DMS79 (cell line): ENCODE results near the gene SPOCK3.
"Not testable (repeated sequence)": the region's sequence is repeated elsewhere in the genome, so short reads cannot be mapped to it uniquely, and the experiment has no call there.

Experiments
- DNase-seq: peaks from one replicate; lab custom pipeline; 2025; lab: John Stamatoyannopoulos, UW

Gene SPOCK3

GRCh38 chr4:167234316-167234881, at the start of gene SPOCK3:
SPOCK3 (minus strand) TSS chr4:167234494.
- DNase-seq, result no peak

GRCh38 chr4:167282171-167282864, 48.0 kb upstream of the SPOCK3 start:
- no peak for DNase-seq

DNA sequence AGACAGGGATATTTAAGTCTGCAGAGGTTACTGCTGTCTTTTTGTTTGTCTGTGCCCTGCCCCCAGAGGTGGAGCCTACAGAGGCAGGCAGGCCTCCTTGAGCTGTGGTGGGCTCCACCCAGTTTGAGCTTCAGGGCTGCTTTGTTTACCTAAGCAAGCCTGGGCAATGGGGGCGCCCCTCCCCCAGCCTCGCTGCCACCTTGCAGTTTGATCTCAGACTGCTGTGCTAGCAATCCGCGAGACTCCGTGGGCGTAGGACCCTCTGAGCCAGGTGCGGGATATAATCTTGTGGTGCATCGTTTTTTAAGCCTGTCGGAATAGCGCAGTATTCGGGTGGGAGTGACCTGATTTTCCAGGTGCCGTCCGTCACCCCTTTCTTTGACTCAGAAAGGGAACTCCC, 47.3 kb upstream of the SPOCK3 start:
- not testable (repeated sequence) for DNase-seq

DNA sequence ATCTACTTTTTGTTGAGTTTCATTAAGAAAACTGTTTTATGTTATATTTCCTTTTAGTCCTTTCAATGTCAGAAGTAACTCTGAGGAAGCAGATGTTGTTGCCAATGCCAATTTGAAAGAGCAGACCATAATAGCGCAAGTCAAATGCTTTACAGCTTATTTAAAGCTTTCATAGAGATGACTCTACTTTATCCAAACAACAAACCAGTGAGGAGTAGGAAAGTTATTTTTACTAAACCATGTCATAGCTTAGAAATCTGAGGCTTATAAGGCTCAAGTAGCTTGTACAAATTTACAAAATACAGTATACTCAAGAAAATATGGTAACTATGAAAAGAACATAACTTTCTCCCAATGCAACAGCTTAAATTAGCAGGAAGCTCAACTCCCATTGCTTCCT, 40.1 kb upstream of the SPOCK3 start:
- no peak for DNase-seq

GRCh38 chr4:167265231-167265630, 30.9 kb upstream of the SPOCK3 start:
- DNase-seq, result no peak

DNA sequence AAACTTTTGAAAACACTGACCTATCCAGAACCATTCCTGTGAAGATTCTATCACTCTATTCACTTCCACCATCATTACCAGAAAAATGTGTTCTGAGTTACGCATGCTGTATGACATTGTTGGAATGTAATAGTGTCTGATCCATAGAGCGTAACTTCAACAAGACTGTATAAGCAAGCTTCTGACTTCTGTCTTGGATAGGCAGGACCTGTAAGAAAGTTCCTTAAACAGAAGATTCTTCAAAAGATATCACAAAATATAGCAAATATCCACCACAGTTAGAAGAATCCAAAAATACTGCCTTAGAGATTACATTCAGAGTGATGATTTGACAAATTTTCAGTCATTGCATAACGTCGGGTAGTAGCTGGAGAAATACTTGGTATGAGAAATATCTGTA, 14.0 kb upstream of the SPOCK3 start:
- DNase-seq, result no peak

GRCh38 chr4:167239627-167240026, 5.3 kb upstream of the SPOCK3 start:
- no peak for DNase-seq

GRCh38 chr4:167238226-167238625, 3.9 kb upstream of the SPOCK3 start:
- no peak for DNase-seq

GRCh38 chr4:167233685-167234315, 494 bp downstream of the SPOCK3 start:
- DNase-seq, result no peak

DNA sequence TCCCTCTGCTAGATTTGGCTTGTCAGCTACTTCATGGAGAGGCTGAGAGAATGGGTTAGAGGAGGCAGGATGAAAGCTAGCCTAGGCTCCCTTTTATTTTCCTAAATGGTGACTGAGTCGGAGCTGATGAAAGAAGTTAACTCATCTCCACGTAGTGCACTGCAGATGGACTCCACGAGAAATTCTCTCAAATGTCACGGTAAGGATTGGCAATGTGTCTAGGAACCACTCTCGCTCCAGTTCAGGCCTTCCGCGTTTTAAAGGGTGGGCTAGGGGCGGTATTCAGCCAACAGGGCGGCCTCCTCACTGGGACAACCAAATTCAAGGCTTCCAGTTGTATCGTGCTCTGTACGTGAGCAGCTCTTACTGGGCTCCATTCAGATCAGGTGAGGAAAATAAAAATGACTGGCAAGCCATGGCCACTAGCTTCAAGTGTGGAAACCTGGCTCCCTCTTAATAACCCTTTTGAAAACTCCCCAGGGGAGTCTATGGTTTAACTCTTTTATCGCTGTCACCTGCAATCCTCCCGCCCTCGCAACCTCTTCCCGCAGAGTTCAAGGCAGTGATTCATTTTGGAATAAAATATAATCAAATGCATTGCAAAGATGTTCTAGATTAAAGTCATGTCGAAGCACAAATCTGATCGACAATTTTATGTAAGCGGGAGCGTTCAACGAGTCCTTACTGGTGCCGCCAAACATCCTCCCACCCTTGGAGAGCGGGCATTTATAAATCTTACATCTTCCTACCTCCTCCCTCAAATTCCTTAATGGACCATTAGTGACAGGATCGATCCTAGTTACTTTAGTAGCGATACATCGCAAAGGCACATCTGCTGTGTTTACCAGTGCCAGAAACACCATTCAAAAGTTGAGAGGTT, 1.2 kb downstream of the SPOCK3 start:
- DNase-seq, result no peak

DNA sequence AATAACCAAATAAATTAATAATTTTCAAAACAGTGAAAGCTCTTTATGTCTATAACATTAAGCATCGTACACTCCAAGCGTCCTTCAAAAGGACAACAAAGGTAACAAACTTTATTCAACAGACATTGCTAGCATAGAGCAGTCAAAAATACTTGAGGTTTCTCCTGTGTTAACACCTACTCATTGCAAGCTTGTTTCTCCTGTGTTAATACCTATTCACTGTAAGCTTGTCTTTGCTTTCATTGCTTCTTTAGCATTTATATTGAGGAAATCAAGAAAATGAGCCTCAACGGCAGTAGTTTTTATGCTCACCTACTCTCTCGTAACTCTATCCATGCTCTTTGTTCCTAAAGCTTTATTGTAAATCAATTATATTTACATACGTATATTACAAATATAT, 3.5 kb downstream of the SPOCK3 start:
- DNase-seq, result no peak

- no peak for DNase-seq
Observed at GRCh38 chr4:167222099-167222498, 12.2 kb downstream of the SPOCK3 start.

- no peak for DNase-seq
Observed at GRCh38 chr4:167221084-167221483, 13.2 kb downstream of the SPOCK3 start.

DNA sequence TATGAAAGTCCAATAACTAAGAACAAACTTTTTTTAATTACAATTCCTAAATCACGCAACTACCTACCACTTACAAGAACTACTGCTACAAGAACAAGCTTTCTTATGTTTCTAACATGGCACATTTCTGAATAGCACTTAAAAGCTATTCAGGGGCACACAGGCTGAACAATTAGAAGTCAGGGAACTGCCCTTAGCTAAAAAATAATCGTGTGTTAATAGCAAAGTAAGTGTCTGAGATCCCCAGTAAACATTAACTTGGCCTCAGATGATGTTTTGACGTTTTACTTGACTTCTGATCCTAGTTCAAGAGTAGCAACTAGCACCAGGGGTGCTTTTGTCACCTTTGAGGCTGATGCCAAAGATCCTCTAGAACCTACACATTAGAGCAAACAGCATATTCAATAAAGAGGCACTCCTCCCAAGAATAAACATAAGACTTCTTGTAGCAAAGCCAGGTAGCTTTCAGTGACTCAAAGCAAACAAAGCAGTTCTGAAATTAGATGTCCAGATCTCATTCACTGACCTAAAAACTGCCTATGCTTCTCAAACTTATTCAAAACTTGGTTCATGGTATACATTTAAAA, 16.2 kb downstream of the SPOCK3 start:
- DNase-seq, result no peak

DNA sequence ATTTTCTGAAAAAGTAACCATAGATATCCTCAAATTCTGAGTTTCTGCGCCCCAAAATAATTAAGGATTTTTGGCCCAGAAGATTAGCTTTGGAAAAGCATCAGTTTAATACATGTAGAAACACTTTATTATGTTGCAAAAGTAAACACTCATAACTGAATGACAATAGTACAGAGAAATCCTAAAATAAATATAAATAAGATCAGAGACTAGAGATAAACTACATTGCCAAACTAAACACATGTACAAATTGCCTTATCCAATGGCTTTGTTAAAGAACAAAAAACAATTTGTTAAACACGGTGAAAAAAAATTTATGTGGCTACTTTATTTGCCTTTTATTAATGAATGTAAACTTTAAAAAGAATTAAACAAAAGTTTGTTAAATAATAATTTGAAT, 17.5 kb downstream of the SPOCK3 start:
- DNase-seq, result no peak

DNA sequence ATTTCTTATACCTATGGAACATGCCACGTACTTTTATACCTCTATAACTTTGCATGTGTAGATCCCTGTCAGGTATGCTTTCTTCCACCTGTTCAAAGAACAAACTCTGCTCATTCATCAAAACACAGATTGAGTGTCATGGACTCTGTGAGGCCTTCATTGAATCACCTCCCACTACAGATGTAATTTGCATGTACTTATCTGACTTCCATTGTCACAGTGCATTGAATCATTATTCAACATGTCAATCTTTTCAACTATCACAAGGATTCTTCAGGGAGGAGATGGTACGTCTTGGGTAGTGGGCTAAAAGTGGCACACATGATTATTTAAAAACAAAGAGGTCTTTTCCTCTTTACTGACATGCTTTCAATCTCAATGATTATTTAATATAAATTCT, 24.1 kb downstream of the SPOCK3 start:
- DNase-seq, result no peak

- no peak for DNase-seq
Observed at GRCh38 chr4:167196344-167197012, 37.8 kb downstream of the SPOCK3 start.

DNA sequence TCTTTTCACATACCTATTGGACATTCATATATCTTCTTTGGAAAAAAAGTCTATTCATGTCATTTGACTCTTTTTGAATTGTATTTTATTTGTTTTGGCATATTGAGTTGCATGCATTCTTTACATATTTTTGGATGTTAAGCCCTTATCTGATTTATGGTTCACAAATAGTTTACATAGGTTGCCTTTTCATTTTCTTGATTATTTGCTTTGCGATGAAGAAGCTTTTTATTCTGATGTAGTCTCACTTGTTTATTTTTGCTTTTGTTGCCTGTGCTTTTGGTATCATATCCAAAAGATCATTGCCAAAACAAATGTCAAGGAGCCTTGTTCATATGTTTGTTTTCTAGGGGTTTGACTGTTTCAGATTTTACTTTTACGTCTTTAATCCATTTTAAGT, 43.9 kb downstream of the SPOCK3 start:
- DNase-seq, result no peak

DNA sequence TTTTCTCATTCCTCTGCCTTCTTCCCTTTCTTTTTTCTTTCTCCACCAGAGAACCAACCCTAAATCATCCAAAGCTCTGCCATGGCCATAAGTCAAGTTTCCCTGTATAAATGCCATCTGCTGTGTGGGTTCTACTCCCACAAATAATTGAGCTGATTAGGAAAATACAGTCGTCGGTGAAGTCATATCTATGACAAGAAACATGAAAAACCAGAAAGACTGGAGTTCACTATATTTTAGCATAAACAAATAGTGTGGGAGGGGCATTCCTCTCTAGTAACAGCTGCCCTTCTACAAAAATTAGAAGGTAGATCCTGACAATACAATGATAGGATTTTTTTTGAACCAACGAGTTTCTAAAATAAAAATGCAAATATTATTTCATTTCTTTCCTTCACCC, 48.8 kb downstream of the SPOCK3 start:
- no peak for DNase-seq

DNA sequence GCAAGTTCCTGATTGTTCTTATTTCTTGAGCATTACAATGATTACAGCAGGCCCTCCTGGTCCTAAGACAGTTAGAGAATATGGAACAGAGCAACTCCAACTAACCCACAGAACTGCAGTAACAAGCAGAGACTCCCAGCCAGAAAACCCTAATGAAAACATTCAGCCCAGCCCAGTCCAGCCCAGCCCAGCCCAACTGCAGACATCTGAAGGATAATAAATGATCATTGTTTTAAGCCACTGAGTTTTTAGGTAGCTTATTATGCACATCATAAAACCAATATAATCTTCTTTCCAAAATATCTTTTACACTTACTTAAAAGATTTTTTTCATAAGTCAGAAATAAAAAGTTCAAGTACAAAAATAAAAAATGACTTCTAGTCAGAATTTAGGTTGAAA, 51.3 kb downstream of the SPOCK3 start:
- no peak for DNase-seq

- DNase-seq, result no peak
Observed at GRCh38 chr4:167177925-167178324, 56.4 kb downstream of the SPOCK3 start.
